Measurements from ENCODE around the gene SPATA31D3.

DNA sequence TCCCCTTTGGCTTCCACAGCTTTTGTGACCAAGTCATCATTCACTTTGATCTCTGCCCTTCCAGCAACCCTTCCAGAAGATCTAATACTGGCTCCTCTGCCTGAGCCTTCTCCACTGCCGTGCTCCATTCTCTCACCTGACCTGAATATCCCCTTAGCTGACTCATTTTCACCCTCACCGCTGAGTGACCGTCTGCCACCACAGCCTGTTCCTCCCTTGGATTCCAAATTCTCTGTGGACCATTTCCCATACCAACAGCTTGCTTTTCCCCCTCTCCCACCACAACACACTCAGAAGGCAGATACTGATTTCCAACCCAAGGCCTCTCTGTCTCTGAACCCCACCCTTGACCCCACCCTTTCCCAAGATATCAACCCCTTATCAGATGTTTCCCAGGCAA, 24.7 kb downstream of the SPATA31D3 start:
- TF ChIP-seq, protein P1, sequence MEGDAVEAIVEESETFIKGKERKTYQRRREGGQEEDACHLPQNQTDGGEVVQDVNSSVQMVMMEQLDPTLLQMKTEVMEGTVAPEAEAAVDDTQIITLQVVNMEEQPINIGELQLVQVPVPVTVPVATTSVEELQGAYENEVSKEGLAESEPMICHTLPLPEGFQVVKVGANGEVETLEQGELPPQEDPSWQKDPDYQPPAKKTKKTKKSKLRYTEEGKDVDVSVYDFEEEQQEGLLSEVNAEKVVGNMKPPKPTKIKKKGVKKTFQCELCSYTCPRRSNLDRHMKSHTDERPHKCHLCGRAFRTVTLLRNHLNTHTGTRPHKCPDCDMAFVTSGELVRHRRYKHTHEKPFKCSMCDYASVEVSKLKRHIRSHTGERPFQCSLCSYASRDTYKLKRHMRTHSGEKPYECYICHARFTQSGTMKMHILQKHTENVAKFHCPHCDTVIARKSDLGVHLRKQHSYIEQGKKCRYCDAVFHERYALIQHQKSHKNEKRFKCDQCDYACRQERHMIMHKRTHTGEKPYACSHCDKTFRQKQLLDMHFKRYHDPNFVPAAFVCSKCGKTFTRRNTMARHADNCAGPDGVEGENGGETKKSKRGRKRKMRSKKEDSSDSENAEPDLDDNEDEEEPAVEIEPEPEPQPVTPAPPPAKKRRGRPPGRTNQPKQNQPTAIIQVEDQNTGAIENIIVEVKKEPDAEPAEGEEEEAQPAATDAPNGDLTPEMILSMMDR (IDR thresholded peaks at IDR 0.05) = no peak
- TF ChIP-seq POLR2A (IDR thresholded peaks at IDR 0.05) = no peak

Measured in uterus (tissue), 2 donors.